ENCODE results near the gene MPPED1.

Gene MPPED1

GRCh38 chr22:43487311-43488030 lies 75.7 kb downstream of the MPPED1 start:
- POLR2A ChIA-PET = no interaction called here
- CTCF ChIA-PET = no interaction called here
- no peak for TF ChIP-seq CTCF (IDR thresholded peaks at IDR 0.05; ENCODE audit: insufficient read depth, low read length, missing control alignments)

GRCh38 chr22:43488031-43488866 lies 76.4 kb downstream of the MPPED1 start:
- no peak for DNase-seq (ENCODE audit: low read depth, low spot score)
- TF ChIP-seq CTCF (IDR thresholded peaks at IDR 0.05; ENCODE audit: insufficient read depth, low read length, missing control alignments) = no peak
- H3K4me3 ChIP-seq (ENCODE audit: low read depth, low read length) = no peak overlapping the region
- POLR2A ChIA-PET = no interaction called here
- CTCF ChIA-PET = no interaction called here

More at GRCh38 chr22:43487311-43488030, 75.7 kb downstream of the MPPED1 start:
- H3K4me3 ChIP-seq (ENCODE audit: low read depth, low read length) = no peak overlapping the region
- no peak for DNase-seq (ENCODE audit: low read depth, low spot score)

GRCh38 chr22:43488937-43489336 lies 77.1 kb downstream of the MPPED1 start:
- ChIA-PET CTCF (no interaction called here), POLR2A (no interaction called here)
- no peak for TF ChIP-seq CTCF (IDR thresholded peaks at IDR 0.05; ENCODE audit: insufficient read depth, low read length, missing control alignments)
- no peak for DNase-seq (ENCODE audit: low read depth, low spot score)
- H3K4me3 ChIP-seq (ENCODE audit: low read depth, low read length) = no peak overlapping the region

GRCh38 chr22:43490311-43490710 lies 78.5 kb downstream of the MPPED1 start:
- no peak overlapping the region for H3K4me3 ChIP-seq (ENCODE audit: low read depth, low read length)
- CTCF ChIA-PET = no interaction called here
- no peak for TF ChIP-seq CTCF (IDR thresholded peaks at IDR 0.05; ENCODE audit: insufficient read depth, low read length, missing control alignments)
- POLR2A ChIA-PET = no interaction called here
- DNase-seq (ENCODE audit: low read depth, low spot score) = no peak

GRCh38 chr22:43491177-43491576 lies 79.4 kb downstream of the MPPED1 start:
- H3K4me3 ChIP-seq (ENCODE audit: low read depth, low read length) = no peak overlapping the region
- CTCF ChIA-PET = no interaction called here
- no peak for TF ChIP-seq CTCF (IDR thresholded peaks at IDR 0.05; ENCODE audit: insufficient read depth, low read length, missing control alignments)
- POLR2A ChIA-PET = no interaction called here
- DNase-seq (ENCODE audit: low read depth, low spot score) = no peak

GRCh38 chr22:43491737-43492136 lies 79.9 kb downstream of the MPPED1 start:
- CTCF ChIA-PET = no interaction called here
- no peak overlapping the region for H3K4me3 ChIP-seq (ENCODE audit: low read depth, low read length)
- POLR2A ChIA-PET = no interaction called here
- TF ChIP-seq CTCF (IDR thresholded peaks at IDR 0.05; ENCODE audit: insufficient read depth, low read length, missing control alignments) = no peak
- DNase-seq (ENCODE audit: low read depth, low spot score) = no peak
